Suprapubic skin (tissue), 3 donors: Measurements from ENCODE around the gene VARS1.

ENCODE experiments used
- CTCF ChIP-seq, 2 donors: fragments of 200-600 bp in 1 of 2; fragments of 450-650 bp in 1 of 2; sonication (generic) in 1 of 2; IDR thresholded peaks; one replicate each; pipeline ENCODE4 v1.5.1; 2016 to 2019; ENCODE audit warnings: antibody characterized with exemption in 2 of 2, mild to moderate bottlenecking in 1 of 2, moderate library complexity in 1 of 2
- EP300 ChIP-seq: sonication (generic); formaldehyde crosslinking; IDR thresholded peaks from one replicate; pipeline ENCODE4 v1.6.1; 2017; ENCODE audit warnings: antibody characterized with exemption

GRCh38 chr6:31782126-31782855 lies 13.3 kb downstream of the VARS1 start:
- TF ChIP-seq EP300 (no peak), CTCF (IDR thresholded peaks at IDR 0.05) (no peak)
